Endothelial cell of umbilical vein (primary cell): ENCODE data around the gene GPD2.

Experiments
- EZH2 ChIP-seq: IDR thresholded peaks from 2 replicates; pipeline ENCODE4 v1.6.1; 2012; ENCODE audit warnings: borderline replicate concordance, low read depth, mild to moderate bottlenecking, moderate library complexity, low read length, inconsistent platforms; ENCODE audit not compliant: severe bottlenecking
- POLR2AphosphoS5 ChIP-seq: IDR thresholded peaks from 2 replicates; pipeline ENCODE4 v1.6.1; 2012; ENCODE audit warnings: low read depth, mild to moderate bottlenecking, control low read depth, low read length, moderate library complexity; ENCODE audit not compliant: insufficient read depth

- TF ChIP-seq POLR2AphosphoS5 (no peak), EZH2 (no peak)
Measured at GRCh38 chr2:156470975-156471583, 34.9 kb downstream of the GPD2 start.
